Thymus (tissue), 11 donors: Measurements from ENCODE around the gene RIPPLY1. TPM values are rescaled to one million over a fixed set of nuclear protein-coding genes. Genes with fewer than 3 reads are reported as not detected.
A peak's percentile ranks its signal among the peaks of the same experiment; 100 is the strongest.

Source experiments
- DNase-seq, 9 donors: peaks; one replicate each; pipeline ENCODE4 v3.0.0-alpha.2; 2013; ENCODE audit warnings: low spot score in 9 of 9, low read depth in 6 of 9, missing footprints in 1 of 9
- H3K27ac ChIP-seq, 2 donors: one replicate each; pipeline ENCODE4 v1.5.1; 2013; ENCODE audit warnings: control low read depth in 1 of 2, low read depth in 1 of 2, low read length in 1 of 2, mild to moderate bottlenecking in 1 of 2, moderate library complexity in 1 of 2
- H3K27me3 ChIP-seq, 2 donors: one replicate each; pipeline ENCODE4 v1.5.1; 2013; ENCODE audit warnings: low read length in 1 of 2; ENCODE audit not compliant: control insufficient read depth in 2 of 2, insufficient read depth in 1 of 2
- H3K36me3 ChIP-seq, 2 donors: one replicate each; pipeline ENCODE4 v1.5.1; 2013; ENCODE audit warnings: low read length in 1 of 2, mild to moderate bottlenecking in 1 of 2, moderate library complexity in 1 of 2; ENCODE audit not compliant: control insufficient read depth in 2 of 2, insufficient read depth in 2 of 2
- H3K4me1 ChIP-seq, 2 donors: one replicate each; pipeline ENCODE4 v1.5.1; 2013; ENCODE audit warnings: low read length in 2 of 2; ENCODE audit not compliant: control insufficient read depth in 2 of 2, insufficient read depth in 2 of 2
- H3K4me3 ChIP-seq, 2 donors: one replicate each; pipeline ENCODE4 v1.5.1; 2013; ENCODE audit warnings: low read length in 2 of 2, control low read depth in 1 of 2, mild to moderate bottlenecking in 1 of 2
- H3K9me3 ChIP-seq, 2 donors: one replicate each; pipeline ENCODE4 v1.5.1; 2013; ENCODE audit warnings: low read length in 1 of 2, mild to moderate bottlenecking in 1 of 2; ENCODE audit not compliant: control insufficient read depth in 2 of 2, insufficient read depth in 1 of 2
- WGBS: extraction: QIAGEN DNeasy Blood & Tissue Kit; methylation state at CpG from one replicate; pipeline ENCODE4 v1.1.7; 2013; 5-methylcytosine and 5-hydroxymethylcytosine counted together
- polyA plus RNA-seq: library from polyadenylated mRNA; stranded (reverse); fragments of 200-250 nt; gene quantifications from one replicate; pipeline ENCODE4 v1.2.3, GENCODE V29; 2013
- total RNA-seq: library from RNA; stranded (reverse); fragments of 120-200 nt; gene quantifications from one replicate; pipeline ENCODE4 v1.2.4, GENCODE V29; 2013
- donor health status: healthy.

RIPPLY1 gene
- total and polyA plus RNA-seq, 2 donors, result 0.05 TPM; not detected in 1

- DNase-seq, result no peak
- H3K9me3 ChIP-seq, result no peaks in the 10 kb centered on the region
- 91% methylated on average over 3 of the region's 3 CpGs for WGBS
- no peaks in the 10 kb centered on the region for H3K27me3 ChIP-seq
- H3K27ac ChIP-seq, result no peak overlapping the region
- H3K4me1 ChIP-seq, result no peaks in the 10 kb centered on the region
- no peaks in the 10 kb centered on the region for H3K36me3 ChIP-seq
- no peak overlapping the region for H3K4me3 ChIP-seq
Observed at GRCh38 chrX:106927023-106927422, 23.9 kb upstream of the RIPPLY1 start.

GRCh38 chrX:106921637-106922036 lies 18.5 kb upstream of the RIPPLY1 start:
- no peak overlapping the region for H3K27ac ChIP-seq
- H3K36me3 ChIP-seq, result no peaks in the 10 kb centered on the region
- DNase-seq, result no peak
- no peaks in the 10 kb centered on the region for H3K27me3 ChIP-seq
- no peaks in the 10 kb centered on the region for H3K9me3 ChIP-seq
- H3K4me1 ChIP-seq, result no peaks in the 10 kb centered on the region
- no peak overlapping the region for H3K4me3 ChIP-seq
- 94% methylated on average over 2 of the region's 2 CpGs for WGBS

- no peak within 1 kb of the TSS for H3K4me3 ChIP-seq
- DNase-seq, result no peak
- no peaks in the 10 kb centered on the region for H3K9me3 ChIP-seq
- no peaks in the 10 kb centered on the region for H3K36me3 ChIP-seq
- 65% methylated on average over 2 of the region's 2 CpGs for WGBS
- H3K4me1 ChIP-seq, result no peaks in the 10 kb centered on the region
- H3K27ac ChIP-seq, result no peak within 1 kb of the TSS
- no peaks in the 10 kb centered on the region for H3K27me3 ChIP-seq
Observed at GRCh38 chrX:106919932-106920452, 16.9 kb upstream of the RIPPLY1 start, which contains the start of gene CLDN2. Gene CLDN2, plus strand, starts transcription at chrX:106920402. Its CDS starts 7,827 bp downstream, at chrX:106928229.

GRCh38 chrX:106917830-106918500 lies 14.8 kb upstream of the RIPPLY1 start:
- 31% methylated on average over 6 of the region's 6 CpGs for WGBS
- H3K4me3 ChIP-seq, result no peak overlapping the region

GRCh38 chrX:106912864-106913263 lies 9.7 kb upstream of the RIPPLY1 start:
- no peaks in the 10 kb centered on the region for H3K36me3 ChIP-seq
- H3K9me3 ChIP-seq, result peaks cover 0 to 4% of the 10 kb centered on the region in 2 donors
- no peak overlapping the region for H3K27ac ChIP-seq
- no peak for DNase-seq
- WGBS, result 94% methylated on average over 2 of the region's 2 CpGs
- H3K4me3 ChIP-seq, result no peak overlapping the region
- H3K4me1 ChIP-seq, result no peaks in the 10 kb centered on the region
- H3K27me3 ChIP-seq, result peaks cover 0 to 2% of the 10 kb centered on the region in 2 donors

More at GRCh38 chrX:106917830-106918500, 14.8 kb upstream of the RIPPLY1 start:
- no peaks in the 10 kb centered on the region for H3K4me1 ChIP-seq
- H3K27me3 ChIP-seq, result no peaks in the 10 kb centered on the region
- no peaks in the 10 kb centered on the region for H3K9me3 ChIP-seq
- DNase-seq, result peak in 1 of 9 donors; percentile 13
- H3K27ac ChIP-seq, result no peak overlapping the region
- no peaks in the 10 kb centered on the region for H3K36me3 ChIP-seq

GRCh38 chrX:106906361-106906760 lies 3.2 kb upstream of the RIPPLY1 start:
- Histone ChIP-seq H3K4me1 (no peaks in the 10 kb centered on the region), H3K36me3 (no peaks in the 10 kb centered on the region), H3K27me3 (peaks cover 0 to 2% of the 10 kb centered on the region in 2 donors), H3K4me3 (no peak overlapping the region), H3K9me3 (peaks cover 0 to 4% of the 10 kb centered on the region in 2 donors), H3K27ac (no peak overlapping the region)
- 81% methylated on average over 6 of the region's 6 CpGs for WGBS
- DNase-seq, result no peak

DNA sequence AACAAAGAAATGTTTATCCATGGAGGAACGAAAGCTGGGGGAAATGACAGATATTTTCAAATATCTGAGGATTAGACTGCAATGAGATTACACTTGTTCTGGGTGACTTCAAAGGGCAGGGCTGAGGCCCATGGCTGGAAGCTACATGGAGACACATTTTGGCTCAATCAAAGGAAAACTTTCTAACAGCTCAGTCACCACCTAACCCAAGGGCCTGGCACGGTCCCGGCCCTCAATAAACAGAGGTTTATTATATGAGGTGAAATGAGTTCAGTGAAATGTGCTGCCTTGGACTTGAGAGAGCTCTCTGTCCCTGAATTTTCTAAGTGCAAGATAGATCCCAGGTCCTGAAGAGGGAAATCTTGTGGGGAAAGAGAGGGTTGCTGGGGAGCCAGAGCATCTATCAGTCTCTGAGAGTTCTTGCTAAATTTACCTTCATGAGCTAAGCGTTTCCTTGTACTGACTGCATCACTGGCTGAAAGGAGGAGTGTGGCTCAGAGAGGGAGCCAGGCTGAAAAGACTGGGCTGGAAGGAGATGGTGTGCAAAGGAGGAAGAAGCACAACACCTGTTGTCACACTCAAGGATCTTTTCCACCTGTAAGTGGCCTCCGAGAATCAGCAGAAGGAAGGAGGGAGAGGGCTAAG lies 2.0 kb upstream of the RIPPLY1 start:
- DNase-seq, result no peak
- no peak overlapping the region for H3K27ac ChIP-seq
- peaks cover 0 to 2% of the 10 kb centered on the region in 2 donors for H3K27me3 ChIP-seq
- H3K9me3 ChIP-seq, result peaks cover 0 to 4% of the 10 kb centered on the region in 2 donors
- H3K4me3 ChIP-seq, result no peak overlapping the region
- 97% methylated on average over 5 of the region's 5 CpGs for WGBS
- H3K36me3 ChIP-seq, result no peaks in the 10 kb centered on the region
- no peaks in the 10 kb centered on the region for H3K4me1 ChIP-seq

DNA sequence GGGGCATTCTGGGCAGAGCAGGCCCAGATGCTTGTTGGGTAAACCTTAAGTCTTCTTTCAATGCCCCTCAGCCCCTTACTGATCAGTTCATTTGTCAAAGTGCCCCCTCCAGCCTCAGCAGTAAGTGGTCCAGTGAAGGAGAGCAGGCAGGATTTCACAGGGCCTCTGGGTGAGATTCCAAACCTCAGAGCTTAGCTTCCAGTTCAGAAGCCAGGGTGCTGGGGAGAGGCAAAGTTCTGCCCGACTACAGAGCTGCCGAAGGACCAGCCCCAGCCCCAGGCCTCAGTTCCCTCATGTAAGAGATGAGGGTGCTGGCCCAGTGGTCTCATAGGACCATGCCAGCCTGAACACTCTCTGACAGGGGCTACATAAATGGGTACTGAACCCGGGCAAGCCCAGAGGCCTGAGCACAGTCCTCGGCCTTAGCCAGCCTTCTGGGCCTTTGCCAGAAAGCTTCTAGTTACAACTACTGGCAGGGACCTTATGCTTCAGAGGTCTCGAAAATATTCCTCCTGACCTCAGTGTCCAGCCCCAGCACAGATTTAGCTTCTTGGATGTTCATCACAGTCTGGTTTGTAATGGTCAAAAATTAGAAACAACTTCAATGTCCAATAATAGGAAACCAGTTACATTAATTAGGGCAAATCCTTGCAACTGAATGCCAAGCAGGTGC lies 851 bp upstream of the RIPPLY1 start:
- H3K9me3 ChIP-seq, result no peaks in the 10 kb centered on the region
- H3K4me3 ChIP-seq, result no peak overlapping the region
- no peaks in the 10 kb centered on the region for H3K4me1 ChIP-seq
- WGBS, result 93% methylated on average over 5 of the region's 5 CpGs
- DNase-seq, result no peak
- no peak overlapping the region for H3K27ac ChIP-seq
- H3K36me3 ChIP-seq, result no peaks in the 10 kb centered on the region
- H3K27me3 ChIP-seq, result no peaks in the 10 kb centered on the region

DNA sequence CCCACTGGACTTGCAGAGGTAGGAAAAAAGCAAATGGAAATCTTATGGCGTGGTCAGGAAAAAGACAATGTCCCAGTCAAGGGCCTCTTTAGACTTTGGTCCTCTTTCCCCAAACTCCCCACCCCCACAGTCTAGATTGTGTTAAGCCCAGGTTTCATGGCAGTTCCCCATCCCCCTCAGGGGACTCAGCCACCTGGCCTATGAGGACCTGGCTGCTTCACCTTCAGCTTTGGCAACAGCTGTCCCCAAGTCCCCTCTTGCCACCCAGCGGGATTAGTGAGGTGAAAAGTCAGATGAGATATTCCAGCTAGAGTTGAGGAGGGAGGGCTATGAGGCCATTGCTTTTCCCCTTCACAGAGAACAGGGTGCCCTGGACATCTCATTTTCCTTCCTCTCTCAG lies 457 bp downstream of the RIPPLY1 start:
- Histone ChIP-seq H3K4me1 (no peaks in the 10 kb centered on the region), H3K4me3 (no peak overlapping the region), H3K9me3 (no peaks in the 10 kb centered on the region), H3K27me3 (no peaks in the 10 kb centered on the region), H3K27ac (no peak overlapping the region), H3K36me3 (no peaks in the 10 kb centered on the region)
- no peak for DNase-seq
- 96% methylated on average over 2 of the region's 2 CpGs for WGBS
